ENCODE measurements around the gene GSTO2.

GSTO2 gene

DNA sequence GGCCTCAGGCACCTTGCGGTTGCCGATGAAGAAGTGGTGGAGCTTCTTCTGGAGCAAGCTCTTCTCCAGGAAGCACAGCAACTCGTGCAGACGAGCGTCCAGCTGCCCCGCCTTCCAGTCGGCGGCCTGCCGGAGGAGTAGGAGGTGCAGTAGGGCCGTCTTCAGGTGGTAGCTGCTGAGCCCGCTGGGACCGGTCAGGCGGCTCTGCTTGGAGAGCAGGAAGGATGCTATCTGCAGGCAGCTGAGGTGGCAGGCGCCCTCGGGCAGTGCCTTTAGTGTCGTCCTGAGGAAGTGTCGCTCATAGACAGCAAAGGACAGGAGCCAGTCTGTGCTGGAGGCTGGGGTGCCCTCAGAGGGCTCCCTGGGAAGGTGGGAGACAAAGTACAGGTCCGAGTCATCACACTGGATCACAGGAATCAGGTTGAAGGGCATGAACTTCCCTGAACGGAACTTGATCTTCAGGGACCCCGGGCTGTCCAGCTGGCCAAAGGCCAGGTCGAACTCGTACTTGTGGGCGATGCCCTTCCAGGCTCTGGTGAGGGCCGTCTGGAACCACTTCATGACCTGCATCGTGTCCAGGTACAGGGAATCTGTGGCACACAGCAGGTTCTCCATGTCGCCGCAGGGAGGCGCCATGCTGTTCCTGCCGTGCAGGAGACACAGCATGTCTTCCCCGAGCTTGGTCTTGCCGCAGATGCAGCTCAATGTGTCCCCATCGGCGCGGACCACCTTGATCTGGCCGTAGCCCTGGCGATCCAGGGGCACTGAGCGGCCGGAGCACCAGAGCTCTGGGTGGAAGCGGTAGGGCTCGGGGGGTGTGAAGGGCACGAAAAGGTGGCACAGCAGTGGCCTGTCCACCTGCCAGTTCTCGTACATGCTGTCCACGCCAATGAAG, 45.9 kb downstream of the GSTO2 start:
- H3K4me3 Mint-ChIP-seq, result no peak overlapping the region
- H3K9me3 Mint-ChIP-seq, result no peaks in the 10 kb centered on the region
- peaks cover 40% of the 10 kb centered on the region for H3K4me1 Mint-ChIP-seq (ENCODE audit: low read depth)
- no peak overlapping the region for H3K27ac Mint-ChIP-seq
- H3K36me3 Mint-ChIP-seq (ENCODE audit: low read depth), result peaks cover 76% of the 10 kb centered on the region
- H3K27me3 Mint-ChIP-seq, result no peaks in the 10 kb centered on the region
- intact Hi-C loops (cut with micrococcal nuclease), result no loop called here

GRCh38 chr10:104315486-104315921, 46.5 kb downstream of the GSTO2 start:
- no peak overlapping the region for H3K4me3 Mint-ChIP-seq
- H3K4me1 Mint-ChIP-seq (ENCODE audit: low read depth), result peaks cover 46% of the 10 kb centered on the region
- H3K27me3 Mint-ChIP-seq, result no peaks in the 10 kb centered on the region
- H3K9me3 Mint-ChIP-seq, result no peaks in the 10 kb centered on the region
- H3K27ac Mint-ChIP-seq, result no peak overlapping the region
- intact Hi-C loops (cut with micrococcal nuclease), result no loop called here
- H3K36me3 Mint-ChIP-seq (ENCODE audit: low read depth), result peaks cover 70% of the 10 kb centered on the region

- no peak overlapping the region for H3K27ac Mint-ChIP-seq
- peaks cover 53% of the 10 kb centered on the region for H3K4me1 Mint-ChIP-seq (ENCODE audit: low read depth)
These were observed 47.5 kb downstream of the GSTO2 start for GRCh38 chr10:104316321-104317099.

DNA sequence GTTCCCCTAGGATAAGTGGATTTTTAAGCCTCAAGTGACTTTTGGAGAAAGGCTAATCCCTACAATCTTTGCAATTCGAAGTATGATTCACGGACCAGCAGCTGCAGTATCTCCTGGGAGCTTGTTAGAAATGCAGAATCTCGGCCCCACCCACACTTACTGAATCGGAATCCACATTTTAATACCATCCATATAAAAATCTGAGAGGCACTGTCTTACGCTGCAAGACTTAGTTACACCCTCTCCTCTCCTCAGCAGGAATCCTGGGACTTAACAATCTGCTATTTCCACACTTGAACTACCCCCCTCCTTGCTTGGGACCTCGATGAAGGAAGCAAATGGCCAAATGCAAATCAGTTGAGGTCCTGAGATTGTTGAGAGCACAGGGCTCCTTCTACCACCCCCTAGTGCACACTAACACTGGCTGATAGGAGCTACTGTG, 48.3 kb downstream of the GSTO2 start:
- H3K36me3 Mint-ChIP-seq (ENCODE audit: low read depth), result peaks cover 52% of the 10 kb centered on the region
- H3K4me1 Mint-ChIP-seq (ENCODE audit: low read depth), result peaks cover 54% of the 10 kb centered on the region
- H3K4me3 Mint-ChIP-seq, result no peak overlapping the region
- H3K9me3 Mint-ChIP-seq, result no peaks in the 10 kb centered on the region
- H3K27ac Mint-ChIP-seq, result no peak overlapping the region
- intact Hi-C loops (cut with micrococcal nuclease), result no loop called here
- no peaks in the 10 kb centered on the region for H3K27me3 Mint-ChIP-seq

More at GRCh38 chr10:104316321-104317099, 47.5 kb downstream of the GSTO2 start:
- intact Hi-C loops (cut with micrococcal nuclease), result no loop called here
- H3K4me3 Mint-ChIP-seq, result no peak overlapping the region
- H3K9me3 Mint-ChIP-seq, result no peaks in the 10 kb centered on the region
- peaks cover 60% of the 10 kb centered on the region for H3K36me3 Mint-ChIP-seq (ENCODE audit: low read depth)
- no peaks in the 10 kb centered on the region for H3K27me3 Mint-ChIP-seq

DNA sequence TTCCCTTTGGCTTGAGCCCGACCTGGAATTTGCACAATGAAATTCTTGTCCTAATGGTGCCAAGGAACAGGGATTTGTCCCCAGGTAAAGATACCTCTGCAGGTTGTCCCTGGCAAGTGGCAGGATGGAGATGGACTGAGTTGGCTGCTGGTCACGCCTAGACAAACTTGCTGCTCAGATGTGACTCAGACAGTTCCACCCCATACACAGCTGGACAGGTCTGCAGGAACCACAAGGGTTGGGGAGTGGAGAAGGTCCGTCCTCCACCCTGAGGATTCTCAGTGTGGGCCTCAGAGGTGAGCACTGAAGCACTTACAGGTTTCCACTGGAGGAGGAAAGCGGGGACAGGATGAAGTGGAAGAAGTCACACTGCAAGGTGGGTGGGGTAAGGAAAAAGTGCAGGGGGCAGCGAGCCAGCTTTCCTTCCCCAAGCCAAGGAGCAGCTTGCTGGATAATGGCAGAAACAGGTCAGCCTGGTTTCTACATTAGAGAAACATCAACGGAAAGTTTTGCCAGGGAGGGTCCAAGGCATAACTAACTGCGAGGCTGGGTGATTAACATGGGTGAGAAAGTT, 48.8 kb downstream of the GSTO2 start:
- peaks cover 47% of the 10 kb centered on the region for H3K36me3 Mint-ChIP-seq (ENCODE audit: low read depth)
- H3K27me3 Mint-ChIP-seq, result no peaks in the 10 kb centered on the region
- peaks cover 54% of the 10 kb centered on the region for H3K4me1 Mint-ChIP-seq (ENCODE audit: low read depth)
- no peak overlapping the region for H3K27ac Mint-ChIP-seq
- no peaks in the 10 kb centered on the region for H3K9me3 Mint-ChIP-seq
- intact Hi-C loops (cut with micrococcal nuclease), result no loop called here
- no peak overlapping the region for H3K4me3 Mint-ChIP-seq

DNA sequence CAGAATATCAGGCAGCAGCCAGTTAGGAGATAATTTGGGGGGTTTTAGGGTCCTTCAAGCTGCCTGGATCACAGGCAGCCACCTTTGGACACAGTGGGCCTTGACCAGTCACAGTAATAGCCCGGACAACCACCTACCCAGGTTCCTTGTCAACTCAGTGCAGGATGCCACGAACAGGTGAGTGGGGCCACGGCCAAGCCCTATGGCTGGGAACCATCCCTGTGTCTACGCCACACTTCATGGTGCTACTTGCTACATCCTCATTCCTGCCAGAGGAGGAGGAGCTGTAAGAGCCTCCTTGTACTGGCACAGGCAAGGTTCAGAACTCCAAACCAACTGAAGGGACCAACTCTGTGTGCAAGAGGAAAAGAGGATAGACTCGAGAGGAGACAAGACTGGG, 49.3 kb downstream of the GSTO2 start:
- no peaks in the 10 kb centered on the region for H3K27me3 Mint-ChIP-seq
- no peak overlapping the region for H3K4me3 Mint-ChIP-seq
- intact Hi-C loops (cut with micrococcal nuclease), result no loop called here
- H3K4me1 Mint-ChIP-seq (ENCODE audit: low read depth), result peaks cover 58% of the 10 kb centered on the region
- H3K27ac Mint-ChIP-seq, result no peak overlapping the region
- H3K36me3 Mint-ChIP-seq (ENCODE audit: low read depth), result peaks cover 41% of the 10 kb centered on the region
- no peaks in the 10 kb centered on the region for H3K9me3 Mint-ChIP-seq

DNA sequence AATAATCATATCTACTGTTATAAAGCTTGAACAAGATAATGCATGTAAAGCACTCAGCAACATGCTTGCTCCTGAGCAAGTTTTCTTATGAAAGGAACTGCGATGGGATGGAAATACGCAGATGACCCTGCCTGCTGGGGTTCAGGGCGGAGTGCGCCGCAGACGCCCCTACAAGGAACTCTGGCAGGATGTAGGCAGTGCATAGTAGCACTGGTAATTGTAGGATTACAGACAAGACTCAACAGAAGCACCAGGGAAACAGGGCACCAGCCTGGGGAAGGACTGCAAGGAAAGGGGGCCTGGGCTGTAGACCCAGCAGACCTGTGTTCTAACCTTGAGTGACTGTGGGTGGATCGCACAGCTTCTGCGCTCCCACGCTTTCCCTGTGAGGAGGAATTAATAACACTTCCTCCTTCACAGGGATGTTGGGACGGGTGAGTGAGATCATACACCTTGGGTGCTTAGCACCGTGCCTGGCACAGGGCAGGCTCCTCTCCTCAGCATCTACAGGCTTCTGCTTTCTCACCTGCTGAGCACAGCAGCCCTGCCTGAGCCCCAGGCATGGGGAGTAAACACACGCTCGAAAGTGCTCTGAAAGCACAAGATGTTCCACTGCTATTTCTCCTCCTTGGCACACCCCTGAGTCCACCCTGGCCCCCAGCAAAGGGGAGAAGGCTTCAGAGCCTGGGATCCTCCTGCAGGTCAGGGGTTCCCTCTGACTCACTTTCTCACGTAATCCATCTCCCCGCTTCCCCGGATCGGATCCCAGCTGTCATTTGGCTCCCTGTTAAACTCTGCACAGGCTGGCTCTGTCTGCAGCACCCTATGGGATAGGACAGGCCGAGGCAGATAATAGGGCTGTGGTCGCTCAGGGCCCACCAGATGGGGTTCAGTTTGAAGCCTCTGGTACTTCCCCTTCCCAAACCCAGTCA, 50.1 kb downstream of the GSTO2 start:
- no peaks in the 10 kb centered on the region for H3K9me3 Mint-ChIP-seq
- H3K4me1 Mint-ChIP-seq (ENCODE audit: low read depth), result peaks cover 66% of the 10 kb centered on the region
- H3K4me3 Mint-ChIP-seq, result no peak overlapping the region
- H3K27ac Mint-ChIP-seq, result no peak overlapping the region
- H3K27me3 Mint-ChIP-seq, result no peaks in the 10 kb centered on the region
- H3K36me3 Mint-ChIP-seq (ENCODE audit: low read depth), result peaks cover 34% of the 10 kb centered on the region
- intact Hi-C loops (cut with micrococcal nuclease), result no loop called here

- Mint-ChIP-seq H3K4me1 (ENCODE audit: low read depth) (peaks cover 87% of the 10 kb centered on the region), H3K36me3 (ENCODE audit: low read depth) (peaks cover 12% of the 10 kb centered on the region), H3K27ac (no peak overlapping the region), H3K9me3 (no peaks in the 10 kb centered on the region), H3K27me3 (no peaks in the 10 kb centered on the region), H3K4me3 (no peak overlapping the region)
- intact Hi-C loops (cut with micrococcal nuclease), result no loop called here
These were observed 52.2 kb downstream of the GSTO2 start for GRCh38 chr10:104321226-104321625.

- intact Hi-C loops (cut with micrococcal nuclease), result no loop called here
- Mint-ChIP-seq H3K9me3 (no peaks in the 10 kb centered on the region), H3K4me1 (ENCODE audit: low read depth) (peaks cover 94% of the 10 kb centered on the region), H3K4me3 (no peak overlapping the region), H3K36me3 (ENCODE audit: low read depth) (peaks cover 10% of the 10 kb centered on the region), H3K27me3 (no peaks in the 10 kb centered on the region), H3K27ac (peak overlapping the region; percentile 66)
These were observed 52.9 kb downstream of the GSTO2 start for GRCh38 chr10:104321725-104322415.

- intact Hi-C loops (cut with micrococcal nuclease), result no loop called here
- H3K27ac Mint-ChIP-seq, result peak overlapping the region; percentile 66
- H3K4me3 Mint-ChIP-seq, result no peak overlapping the region
These were observed 53.4 kb downstream of the GSTO2 start for GRCh38 chr10:104322416-104322782.

DNA sequence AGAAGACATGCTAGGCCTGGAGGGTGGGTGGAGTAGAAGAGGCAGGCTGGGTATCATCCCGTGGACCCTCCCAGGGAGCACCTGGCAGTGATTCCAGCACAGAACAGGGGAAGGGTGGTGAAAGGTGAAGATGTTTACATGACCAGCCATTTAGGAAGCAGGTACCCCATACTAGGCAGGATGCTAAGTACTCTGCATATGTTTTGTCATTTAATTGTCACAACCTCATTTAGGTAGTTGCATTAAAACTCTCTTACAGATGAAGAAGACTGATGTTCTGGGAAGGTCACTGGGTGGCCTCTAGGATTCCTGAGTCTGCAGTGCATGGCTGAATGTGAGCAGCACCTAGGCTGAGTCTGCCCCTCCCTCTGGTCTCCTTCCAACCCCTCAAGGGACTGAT, 54.1 kb downstream of the GSTO2 start:
- intact Hi-C loops (cut with micrococcal nuclease), result no loop called here
- peak overlapping the region; percentile 66 for H3K27ac Mint-ChIP-seq
- no peaks in the 10 kb centered on the region for H3K27me3 Mint-ChIP-seq
- peaks cover 96% of the 10 kb centered on the region for H3K4me1 Mint-ChIP-seq (ENCODE audit: low read depth)
- H3K4me3 Mint-ChIP-seq, result no peak overlapping the region
- no peaks in the 10 kb centered on the region for H3K9me3 Mint-ChIP-seq
- peaks cover 4% of the 10 kb centered on the region for H3K36me3 Mint-ChIP-seq (ENCODE audit: low read depth)

More at GRCh38 chr10:104322416-104322782, 53.4 kb downstream of the GSTO2 start:
- Mint-ChIP-seq H3K9me3 (no peaks in the 10 kb centered on the region), H3K36me3 (ENCODE audit: low read depth) (peaks cover 10% of the 10 kb centered on the region), H3K4me1 (ENCODE audit: low read depth) (peaks cover 96% of the 10 kb centered on the region), H3K27me3 (no peaks in the 10 kb centered on the region)

GRCh38 chr10:104323760-104324201, 54.8 kb downstream of the GSTO2 start:
- Mint-ChIP-seq H3K27me3 (no peaks in the 10 kb centered on the region), H3K4me3 (no peak overlapping the region)

More at GRCh38 chr10:104323760-104324201, 54.8 kb downstream of the GSTO2 start:
- Mint-ChIP-seq H3K4me1 (ENCODE audit: low read depth) (peaks cover 96% of the 10 kb centered on the region), H3K27ac (peak overlapping the region; percentile 80), H3K36me3 (ENCODE audit: low read depth) (no peaks in the 10 kb centered on the region), H3K9me3 (no peaks in the 10 kb centered on the region)
- intact Hi-C loops (cut with micrococcal nuclease), result no loop called here
